ENCODE measurements around the gene EFS.

Gene EFS

DNA sequence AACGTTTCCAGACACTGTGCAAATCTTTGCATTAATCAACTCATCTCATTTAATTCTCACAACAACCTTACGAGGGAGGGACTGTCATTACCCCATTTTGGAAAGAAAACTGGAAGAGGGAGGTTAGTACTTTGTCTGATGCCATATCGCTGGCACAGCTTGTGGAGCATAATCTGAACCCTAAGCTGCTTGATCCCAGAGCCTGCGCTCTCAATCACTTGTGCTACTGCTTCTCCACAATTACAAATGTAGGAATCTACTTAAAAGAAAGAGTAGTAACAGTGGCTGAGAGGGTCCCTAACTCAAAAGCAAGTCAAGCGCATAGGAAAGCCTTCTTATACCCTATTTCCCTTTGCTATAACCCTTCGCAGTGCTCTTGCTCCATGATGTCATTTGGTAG, 3.2 kb downstream of the EFS start:
- no peak overlapping the region for H3K4me3 ChIP-seq (ENCODE audit: low read depth, low read length)
- no peak for DNase-seq (ENCODE audit: low read depth)

DNA sequence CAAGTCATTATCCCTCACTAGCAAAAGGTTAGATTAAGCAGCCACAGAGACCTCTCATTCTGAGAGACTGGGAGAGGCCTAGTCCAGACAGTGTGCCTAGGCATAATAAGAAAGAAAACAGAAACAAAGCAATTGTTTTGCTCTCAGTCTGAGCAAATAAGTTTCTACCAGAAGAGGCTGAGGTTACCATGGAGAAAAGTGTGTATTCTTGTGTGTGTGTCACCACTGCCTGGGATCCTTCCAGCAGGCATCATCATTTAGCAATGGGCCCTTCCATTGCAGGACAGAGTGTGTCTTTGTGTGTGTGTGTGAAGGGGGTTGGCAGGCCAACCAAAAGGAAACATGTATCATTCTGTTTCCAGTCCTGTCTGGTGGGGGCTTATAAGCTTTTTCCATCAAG, 3.7 kb downstream of the EFS start:
- no peak overlapping the region for H3K4me3 ChIP-seq (ENCODE audit: low read depth, low read length)
- no peak for DNase-seq (ENCODE audit: low read depth)

DNA sequence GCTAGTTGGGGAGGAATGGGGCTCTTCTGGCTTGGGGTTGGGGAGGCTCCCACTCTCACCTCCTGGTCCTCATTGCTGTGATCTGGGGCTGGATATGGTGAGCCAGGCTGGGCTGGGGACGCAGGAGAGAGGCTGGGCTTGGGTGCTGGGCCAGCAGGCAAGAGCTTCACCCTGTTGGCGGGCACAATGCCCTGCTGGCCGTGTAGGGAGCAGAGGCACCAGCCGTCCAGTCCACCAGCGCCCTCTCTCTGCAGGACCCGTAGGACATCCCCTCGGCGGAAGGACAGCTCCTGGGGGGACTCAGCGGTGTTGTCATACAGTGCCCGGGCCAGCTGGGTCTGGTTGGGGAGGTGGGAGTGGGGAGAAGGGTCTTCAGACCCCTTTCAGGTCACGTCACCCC, 4.5 kb downstream of the EFS start:
- no peak overlapping the region for H3K4me3 ChIP-seq (ENCODE audit: low read depth, low read length)
- DNase-seq (ENCODE audit: low read depth), result no peak

DNA sequence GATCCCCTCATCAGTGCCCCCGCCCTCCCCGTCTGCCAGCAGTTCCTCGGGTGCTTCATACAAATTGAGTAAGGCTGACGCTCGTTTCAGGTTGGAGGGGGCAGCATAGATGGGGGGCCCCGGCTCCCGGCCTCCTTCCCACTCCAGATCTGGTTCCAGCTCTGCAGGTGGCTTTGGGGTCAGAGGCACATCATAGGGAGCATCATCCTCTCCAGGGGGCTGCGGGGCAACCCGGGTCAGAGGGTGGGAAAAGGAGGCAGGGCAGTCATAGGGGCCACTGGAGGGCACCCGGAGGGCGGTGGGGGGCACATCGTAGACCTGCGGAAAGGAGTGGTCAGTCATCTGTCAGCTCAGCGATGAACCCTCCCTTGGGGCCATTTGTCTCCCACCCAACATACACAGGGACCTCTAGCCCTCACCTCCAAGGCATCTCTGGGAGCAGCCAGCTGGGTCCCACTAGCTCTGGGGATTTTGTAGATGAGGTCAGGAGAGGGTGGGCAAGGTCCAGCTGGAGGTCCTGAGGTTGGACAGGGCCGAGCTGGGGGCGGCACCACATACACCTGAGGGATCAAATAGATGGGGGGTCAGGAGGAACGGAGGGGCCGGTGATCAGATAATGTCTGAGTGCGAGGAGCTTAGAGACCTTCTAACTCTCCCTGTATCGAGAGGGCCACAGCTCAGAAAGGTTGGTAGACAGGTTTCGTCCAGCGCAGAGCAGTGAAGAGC, 5.1 kb downstream of the EFS start:
- DNase-seq (ENCODE audit: low read depth), result no peak
- H3K4me3 ChIP-seq (ENCODE audit: low read depth, low read length), result no peak overlapping the region

DNA sequence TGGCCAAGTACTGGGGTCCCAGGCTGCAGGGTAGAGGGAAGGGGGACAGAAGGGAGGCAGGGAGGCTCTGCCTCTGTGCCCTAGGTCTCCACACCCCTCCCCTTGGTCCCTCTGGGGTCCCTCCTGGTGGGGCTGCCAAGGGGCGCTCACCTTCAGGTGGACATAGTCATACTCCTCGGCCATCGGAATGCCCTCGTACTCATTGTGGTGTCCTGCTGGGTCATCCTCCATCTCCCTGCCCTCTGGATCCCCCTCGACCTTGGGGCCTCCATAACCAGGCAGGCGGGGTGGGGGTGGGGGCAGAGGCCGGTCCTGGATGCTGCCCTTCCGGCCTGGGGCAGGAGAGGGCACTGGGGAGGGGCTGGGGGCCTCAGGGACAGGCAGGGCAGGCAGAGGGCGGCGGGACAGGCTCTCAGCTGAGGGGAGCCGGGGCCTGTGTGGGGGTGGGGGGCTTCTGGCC, 5.8 kb downstream of the EFS start:
- H3K4me3 ChIP-seq (ENCODE audit: low read depth, low read length), result no peak overlapping the region
- no peak for DNase-seq (ENCODE audit: low read depth)

DNA sequence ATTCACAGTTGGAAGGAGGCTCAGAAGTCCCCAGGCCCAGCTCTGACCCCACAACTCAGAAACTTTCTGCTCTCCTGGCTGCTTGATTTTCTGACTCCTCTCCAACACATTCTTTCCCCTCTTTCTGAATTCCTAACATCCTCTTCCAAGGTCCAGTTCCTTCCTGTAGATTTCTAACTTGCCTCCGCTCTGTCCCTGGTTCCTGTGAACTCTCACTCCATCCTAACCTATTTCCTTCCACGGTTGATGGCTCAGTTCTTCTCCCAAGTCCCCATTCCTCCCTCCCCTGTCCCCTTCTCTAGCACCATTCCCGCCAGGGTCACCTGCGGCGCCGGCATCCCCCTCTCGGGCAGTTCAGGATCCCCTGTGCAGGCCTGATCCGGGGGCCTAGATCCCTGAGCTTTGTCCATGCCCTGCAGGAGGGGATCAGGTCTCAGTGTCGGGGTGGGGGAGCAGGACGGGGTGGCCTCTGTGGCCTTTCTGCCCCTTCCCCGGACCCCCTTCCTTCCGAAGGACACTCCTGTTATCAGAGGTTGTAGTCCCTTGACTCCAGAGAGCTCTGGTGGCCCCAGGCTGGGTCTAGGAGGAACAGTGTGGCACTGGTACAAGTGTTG, 6.3 kb downstream of the EFS start:
- no peak for DNase-seq (ENCODE audit: low read depth)
- no peak overlapping the region for H3K4me3 ChIP-seq (ENCODE audit: low read depth, low read length)

DNA sequence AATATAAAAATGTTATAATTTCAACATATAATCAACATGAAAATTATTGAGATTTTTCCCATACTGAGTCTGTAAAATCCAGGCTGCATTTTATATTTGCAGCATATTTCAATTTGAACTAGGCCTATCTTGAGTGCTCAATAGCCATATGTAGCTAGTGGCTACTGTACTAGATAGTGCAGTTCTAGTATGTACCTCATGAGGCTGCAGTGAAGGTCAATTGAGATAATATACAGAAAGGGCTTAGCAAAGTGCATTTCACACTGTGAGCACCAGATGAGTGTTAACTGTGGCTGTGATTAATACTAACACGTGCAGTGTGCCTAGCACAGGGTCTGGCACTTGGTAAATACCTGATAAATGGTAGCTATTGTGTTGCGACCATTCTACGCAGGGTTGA, 6.9 kb downstream of the EFS start:
- DNase-seq (ENCODE audit: low read depth), result no peak
- no peak overlapping the region for H3K4me3 ChIP-seq (ENCODE audit: low read depth, low read length)

DNA sequence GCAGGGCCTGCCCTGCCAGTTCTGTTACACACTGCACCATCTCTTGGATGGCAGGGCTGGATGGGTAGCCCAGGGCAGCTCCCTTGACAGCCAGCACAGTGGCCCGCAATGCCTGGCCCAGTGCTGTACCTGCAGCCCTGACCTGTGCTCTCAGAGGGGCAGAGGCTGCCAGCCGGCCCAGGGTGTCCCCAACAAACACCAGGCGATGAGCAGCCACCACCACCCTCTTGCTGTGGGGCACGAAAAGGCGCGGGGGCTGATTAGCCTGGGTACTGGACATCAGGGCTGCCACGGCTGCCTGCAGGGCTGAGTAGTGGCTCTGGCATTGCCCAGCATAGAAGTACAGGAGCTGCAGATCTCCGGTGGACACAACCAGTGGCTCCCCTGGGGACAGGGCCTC, 7.7 kb downstream of the EFS start:
- no peak overlapping the region for H3K4me3 ChIP-seq (ENCODE audit: low read depth, low read length)
- DNase-seq (ENCODE audit: low read depth), result no peak

DNA sequence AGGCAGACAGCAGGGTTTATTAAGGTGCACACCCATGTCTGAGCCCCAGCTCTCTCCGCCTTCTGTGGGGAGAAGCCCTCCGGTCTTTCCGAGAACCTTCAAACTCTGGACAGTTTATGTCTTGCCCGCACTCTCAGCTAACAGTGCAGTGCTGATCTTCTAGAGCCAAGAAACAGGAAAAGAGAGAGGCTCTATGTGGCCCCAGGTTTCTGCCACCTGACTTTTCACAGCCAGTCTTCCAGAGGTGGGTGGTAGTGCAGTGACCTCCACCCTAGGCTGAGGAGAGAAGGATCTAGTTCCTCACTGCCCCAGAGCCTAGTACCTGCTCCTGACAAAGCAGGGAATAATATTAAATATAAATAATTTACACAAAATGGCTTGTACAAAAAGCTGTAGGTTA, 8.3 kb downstream of the EFS start:
- H3K4me3 ChIP-seq (ENCODE audit: low read depth, low read length), result no peak overlapping the region
- DNase-seq (ENCODE audit: low read depth), result no peak

DNA sequence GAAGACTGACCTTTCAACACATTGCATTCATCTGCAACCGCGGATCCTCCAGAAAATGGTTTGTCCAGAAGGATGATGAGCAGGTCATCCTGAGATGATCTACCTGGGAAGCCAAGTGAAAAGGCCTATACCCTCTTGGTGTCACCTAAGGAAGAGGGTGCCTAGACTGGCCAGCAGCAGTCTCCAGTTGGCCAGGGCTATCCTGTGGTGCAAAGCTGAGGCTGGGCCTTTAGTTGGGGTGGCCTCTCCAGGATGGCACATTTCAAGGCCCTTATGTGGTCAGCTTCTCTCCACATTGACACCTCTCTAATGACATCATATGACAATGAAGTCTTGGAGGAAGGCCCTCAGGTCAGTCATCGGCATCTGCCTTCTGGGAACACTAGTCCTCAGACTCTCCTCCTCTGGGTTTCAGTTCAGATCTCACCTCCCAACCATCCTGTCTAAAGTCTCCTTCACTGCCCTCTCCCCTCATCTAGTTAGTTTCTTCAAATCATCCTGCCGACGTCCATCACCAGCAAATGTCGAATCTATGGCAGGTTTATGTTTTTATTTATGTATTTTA, 9.0 kb downstream of the EFS start:
- DNase-seq (ENCODE audit: low read depth), result no peak
- no peak overlapping the region for H3K4me3 ChIP-seq (ENCODE audit: low read depth, low read length)

DNA sequence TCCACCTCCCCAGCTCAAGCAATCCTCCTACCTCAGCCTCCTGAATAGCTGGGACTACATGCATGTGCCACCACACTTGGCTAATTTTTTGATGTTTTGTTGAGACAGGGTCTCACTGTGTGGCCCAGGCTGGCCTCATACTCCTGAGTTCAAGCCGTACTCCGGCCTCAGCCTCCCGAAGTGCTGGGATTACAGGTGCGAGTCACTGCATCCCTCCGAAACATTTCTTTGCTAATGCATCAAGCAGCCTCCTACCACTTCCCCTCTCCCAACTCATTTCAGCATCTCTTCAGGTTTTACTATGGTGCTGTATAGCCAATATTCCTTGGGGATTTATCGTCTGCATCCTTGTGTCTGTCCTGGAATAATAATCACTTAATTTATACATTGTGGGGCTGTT, 10.0 kb downstream of the EFS start:
- DNase-seq (ENCODE audit: low read depth), result no peak
- H3K4me3 ChIP-seq (ENCODE audit: low read depth, low read length), result no peak overlapping the region

DNA sequence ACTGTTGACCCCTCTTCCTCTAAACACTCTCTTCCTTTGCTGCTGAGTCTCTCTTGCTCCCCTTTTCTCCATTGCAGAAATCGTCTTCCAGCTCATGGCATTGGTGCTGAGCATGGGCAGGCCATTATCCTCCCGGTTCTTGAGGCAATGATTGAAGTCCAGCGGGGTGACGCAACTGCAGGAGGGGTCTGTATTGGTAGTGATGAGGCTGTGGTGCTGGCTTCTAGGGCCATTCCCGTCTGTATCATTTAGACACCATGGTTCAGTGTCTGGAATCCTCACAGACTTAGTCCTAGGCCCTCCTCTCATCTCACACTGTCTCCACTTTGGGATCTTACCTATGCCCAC, 11.6 kb downstream of the EFS start:
- no peak for DNase-seq (ENCODE audit: low read depth)
- H3K4me3 ChIP-seq (ENCODE audit: low read depth, low read length), result no peak overlapping the region

DNA sequence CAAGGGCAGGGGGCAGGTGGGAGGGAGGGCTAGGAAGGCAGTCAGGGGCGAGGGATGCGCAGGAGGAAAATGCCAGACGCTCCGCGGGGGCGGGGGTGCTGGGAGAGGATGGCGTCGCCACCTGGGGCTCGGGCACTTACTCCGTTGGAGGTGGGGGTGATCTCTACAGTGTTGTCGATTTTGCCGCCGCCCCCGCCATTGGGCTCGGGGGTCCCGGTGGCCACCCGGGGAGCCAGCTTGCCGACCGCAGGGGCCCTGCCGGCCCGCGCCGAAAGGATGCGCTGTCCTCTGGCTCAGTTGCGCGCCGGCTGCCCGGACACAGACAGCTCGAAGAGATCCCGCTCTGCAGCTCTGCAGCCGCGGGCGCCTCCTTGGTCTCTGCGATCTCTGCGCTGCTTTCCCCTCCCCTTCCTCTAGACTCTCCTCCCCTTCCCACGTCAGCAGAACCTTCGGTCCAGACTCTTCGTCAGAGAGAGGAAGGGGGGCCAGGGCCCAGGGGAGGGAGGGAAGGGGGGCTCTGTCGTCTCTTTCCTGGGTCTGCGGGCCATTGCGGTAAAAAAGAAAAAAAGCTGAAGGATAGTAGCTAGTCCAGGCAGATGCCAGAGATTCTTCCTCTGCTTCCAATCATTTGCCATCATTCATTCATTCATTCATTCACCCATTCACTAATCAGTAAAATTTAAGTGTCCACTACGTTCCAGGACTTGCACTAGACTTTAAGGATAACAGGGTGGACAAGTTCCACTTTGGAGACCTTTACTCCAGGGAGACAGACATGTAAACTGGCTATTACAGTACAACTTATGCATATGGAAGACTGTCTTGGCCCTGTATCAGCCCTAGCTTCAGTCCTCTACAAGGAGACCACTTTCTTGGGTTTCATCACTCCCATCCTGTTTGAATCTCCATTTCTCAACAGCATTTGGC, 12.2 kb downstream of the EFS start, which contains the start of gene SLC22A17:
SLC22A17 (minus strand) TSS at position 382 of the 927 bp plus-strand sequence.
- H3K4me3 ChIP-seq (ENCODE audit: low read depth, low read length), result peak within 1 kb of the TSS; percentile 84
- peak; percentile 73 for DNase-seq (ENCODE audit: low read depth)

DNA sequence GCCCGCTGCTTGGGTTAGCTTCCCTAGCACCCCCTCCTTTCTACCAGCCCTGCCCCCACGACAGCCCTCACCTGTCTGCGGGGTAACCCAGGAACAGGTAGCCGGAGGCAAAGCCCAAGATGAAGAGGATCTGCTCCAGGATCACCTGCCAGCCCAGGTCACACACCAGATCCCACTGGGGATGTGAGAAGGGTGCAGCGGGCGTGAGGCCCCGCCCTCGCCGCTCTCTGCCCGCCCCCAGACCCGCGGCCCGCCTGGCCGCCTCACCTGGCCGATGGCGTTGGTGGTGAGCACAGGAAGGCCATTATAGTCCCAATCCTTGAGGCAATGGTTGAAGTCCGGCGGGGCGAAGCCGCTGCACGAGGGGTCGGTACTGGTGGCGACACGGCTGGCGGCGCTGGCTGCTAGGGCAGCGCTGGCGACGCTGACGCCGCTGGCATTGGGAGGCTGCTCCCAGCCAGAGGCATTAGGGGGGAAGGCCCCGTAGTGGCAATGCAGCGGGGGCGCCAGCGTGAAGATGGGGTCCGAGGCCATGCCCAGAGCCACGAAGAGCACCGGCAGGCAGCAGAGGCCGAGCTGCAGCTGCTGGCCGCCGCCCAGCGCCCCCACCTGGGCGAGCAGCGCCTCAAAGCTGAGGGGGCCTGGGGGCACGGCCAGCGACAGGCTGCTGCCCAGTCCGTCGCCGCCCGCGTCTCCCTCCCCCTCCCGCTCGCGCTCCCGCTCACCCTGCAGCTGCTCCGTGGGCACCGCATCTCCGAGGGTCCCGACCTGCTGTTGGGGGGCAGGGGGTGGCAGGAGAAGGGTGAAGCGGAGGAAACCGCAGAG, 13.1 kb downstream of the EFS start:
- peak overlapping the region; percentile 84 for H3K4me3 ChIP-seq (ENCODE audit: low read depth, low read length)
- DNase-seq (ENCODE audit: low read depth), result no peak

DNA sequence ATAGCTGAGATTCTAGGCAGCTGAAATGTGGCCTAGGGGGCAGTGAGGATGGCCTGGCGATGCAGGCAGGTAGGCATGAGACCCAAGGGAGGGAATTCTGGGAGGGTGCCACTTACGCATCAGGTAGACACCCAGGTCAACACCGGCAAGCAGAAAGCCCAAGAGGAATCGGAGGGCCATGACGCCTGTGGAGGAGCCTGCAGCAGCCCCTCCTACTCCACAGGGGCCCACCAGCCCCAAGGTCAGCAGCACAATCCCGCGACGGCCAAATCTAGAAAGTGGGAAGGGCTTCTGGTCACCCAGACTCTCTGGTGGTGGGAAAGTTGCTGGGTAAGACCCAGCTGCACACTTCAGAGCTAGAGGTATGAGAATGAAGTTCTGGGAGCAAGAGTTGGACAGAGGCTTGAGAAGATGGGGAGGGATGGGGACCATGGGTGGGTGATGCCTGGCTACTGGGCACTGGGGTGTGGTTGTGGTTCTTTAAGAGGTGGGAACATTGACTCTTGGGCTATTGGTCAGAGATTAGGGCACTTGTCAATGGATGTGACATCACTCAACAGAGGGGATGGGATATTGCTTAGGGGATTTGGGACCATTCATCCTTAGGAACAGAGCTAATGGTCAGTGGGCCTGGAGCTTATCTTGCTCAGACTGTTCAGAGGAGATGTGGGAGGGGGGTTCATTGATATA, 15.7 kb downstream of the EFS start:
- no peak for DNase-seq (ENCODE audit: low read depth)
- no peak overlapping the region for H3K4me3 ChIP-seq (ENCODE audit: low read depth, low read length)

DNA sequence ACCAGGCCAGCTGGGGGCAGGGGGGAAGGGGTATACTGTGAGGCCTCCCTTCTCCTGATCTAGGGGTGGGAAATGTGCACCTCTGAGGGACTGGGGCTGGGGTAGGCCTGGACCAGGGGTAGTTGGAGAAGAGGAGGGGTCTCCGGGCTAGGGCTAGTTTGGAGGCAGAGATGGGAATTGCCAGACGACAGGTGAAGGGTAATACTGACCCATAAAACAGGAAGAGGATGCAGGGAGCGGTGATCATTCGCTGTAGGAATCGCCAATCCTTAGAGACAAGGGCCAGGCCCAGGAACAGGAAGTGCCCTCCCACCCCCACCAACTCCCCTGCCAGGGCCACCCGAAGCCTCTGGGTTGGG, 16.7 kb downstream of the EFS start:
- no peak for DNase-seq (ENCODE audit: low read depth)
- H3K4me3 ChIP-seq (ENCODE audit: low read depth, low read length), result no peak overlapping the region

DNA sequence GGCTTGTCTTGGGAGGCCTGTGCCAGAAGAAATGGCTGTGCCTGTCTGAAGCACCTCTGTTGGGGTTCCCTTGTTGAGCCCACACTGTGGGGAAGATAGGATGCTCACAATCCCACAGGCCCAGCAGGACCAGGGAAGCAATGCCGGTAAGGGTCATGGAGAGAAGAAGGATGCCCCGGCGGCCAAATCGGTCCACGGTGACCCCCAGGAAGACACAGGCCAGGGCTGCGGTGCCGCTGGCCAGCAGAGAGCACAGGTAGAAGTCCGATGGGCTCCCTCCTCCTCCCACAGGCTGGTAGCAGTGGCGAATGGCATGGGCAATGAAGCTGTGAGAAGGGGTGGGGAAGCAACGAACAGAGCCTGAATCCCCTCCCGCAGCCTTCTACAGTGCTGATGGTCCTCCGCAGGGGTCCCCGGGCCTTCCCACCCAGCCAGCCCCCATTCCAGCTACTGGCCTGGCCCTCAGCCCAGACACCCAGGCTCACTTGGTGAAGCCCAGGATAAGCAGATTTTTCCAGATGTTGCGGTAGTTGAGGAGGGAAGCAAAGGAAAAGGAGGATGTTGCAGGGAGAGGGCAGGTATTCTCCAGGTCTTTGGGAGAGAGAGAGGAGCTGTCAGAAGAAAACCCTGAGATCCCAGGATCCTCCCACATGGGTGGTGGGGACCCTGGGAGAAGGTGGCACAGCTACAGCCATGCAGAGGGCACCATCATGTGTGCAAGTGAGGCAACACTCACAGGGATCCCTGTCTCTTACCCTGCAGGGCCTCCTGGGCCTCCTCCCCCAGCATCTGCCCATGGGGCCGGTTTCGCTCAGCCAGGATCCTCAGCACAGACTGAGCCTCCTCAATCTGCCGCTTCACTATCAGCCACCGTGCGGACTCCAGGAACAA, 17.3 kb downstream of the EFS start:
- H3K4me3 ChIP-seq (ENCODE audit: low read depth, low read length), result no peak overlapping the region
- no peak for DNase-seq (ENCODE audit: low read depth)
